Measurements from ENCODE around the gene JPH2.

JPH2 gene

DNA sequence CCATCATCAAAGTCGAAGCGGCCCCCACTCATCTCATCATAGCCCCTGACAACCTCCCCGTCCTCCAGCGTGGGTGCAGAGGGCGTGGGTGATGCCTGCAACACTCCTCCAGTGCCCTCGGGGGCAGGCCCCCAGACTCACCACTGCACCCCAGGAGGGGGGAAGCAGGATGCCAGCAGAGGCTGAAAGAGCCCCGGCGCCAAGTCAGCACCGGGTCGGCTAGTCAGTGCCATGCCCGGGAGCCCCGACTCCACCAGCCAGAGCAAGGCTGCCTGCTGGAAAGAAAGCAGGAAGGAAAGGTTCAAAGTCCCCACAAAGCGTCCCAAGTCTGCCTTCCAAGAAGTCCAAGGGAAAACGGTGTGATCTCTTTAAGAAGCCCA, 324 bp downstream of the JPH2 start:
- FAIRE-seq = no peak

DNA sequence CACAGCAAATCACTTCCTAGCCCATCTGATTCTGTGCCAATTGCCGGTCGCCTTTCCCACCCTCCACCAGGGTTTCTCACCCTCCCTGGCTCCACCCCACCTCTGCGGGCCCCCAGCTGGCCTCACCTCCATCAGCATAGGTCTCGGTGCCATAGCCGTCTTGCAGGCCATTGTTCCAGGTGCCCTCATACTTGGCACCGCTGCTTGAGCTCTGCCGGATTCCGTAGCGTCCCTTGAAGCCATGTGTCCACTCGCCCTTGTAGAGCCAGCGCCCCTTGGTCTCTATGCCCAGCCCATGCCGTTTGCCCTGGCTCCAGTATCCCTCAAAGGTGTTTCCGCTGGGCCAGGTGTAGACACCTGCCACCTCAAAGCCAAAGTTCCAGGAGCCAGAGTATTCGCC, 787 bp downstream of the JPH2 start:
- FAIRE-seq = no peak

DNA sequence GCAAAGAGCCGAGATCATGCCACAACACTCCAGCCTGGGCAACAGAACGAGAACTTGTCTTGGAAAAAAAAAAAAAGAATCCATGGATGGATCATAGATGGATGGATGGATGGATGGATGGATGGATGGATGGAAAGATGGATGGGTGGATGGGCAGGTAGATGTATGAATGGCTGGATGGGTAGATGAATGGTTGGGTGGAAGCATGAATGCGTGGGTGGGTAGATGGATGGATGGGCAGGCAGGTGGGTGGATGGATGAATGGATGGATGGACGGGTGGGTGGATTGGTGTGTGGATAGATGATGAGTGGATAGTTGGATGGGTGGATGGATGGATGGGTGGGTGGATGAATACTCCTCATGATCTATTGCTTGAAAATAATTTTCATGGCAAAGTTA, 1.4 kb downstream of the JPH2 start:
- FAIRE-seq = no peak

DNA sequence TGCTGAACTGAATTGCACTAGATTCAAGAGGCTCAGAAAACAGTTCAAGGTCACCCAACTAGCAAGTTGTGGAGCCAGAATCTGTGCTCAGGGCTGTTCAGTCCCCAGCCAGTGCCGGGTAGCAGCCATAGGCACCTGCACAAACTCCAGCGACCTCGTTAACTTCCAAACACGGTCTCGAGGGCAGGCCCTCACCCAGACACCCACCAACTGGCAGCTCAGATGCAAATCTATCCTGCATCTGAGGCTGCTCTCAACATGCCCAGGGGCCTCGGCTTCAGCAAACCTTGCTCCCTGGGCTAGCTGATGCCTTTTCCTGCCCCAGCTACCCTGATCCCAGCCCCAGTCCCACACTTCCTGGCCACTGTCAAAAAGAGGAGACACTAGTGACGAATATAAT, 3.7 kb downstream of the JPH2 start:
- no peak for FAIRE-seq

DNA sequence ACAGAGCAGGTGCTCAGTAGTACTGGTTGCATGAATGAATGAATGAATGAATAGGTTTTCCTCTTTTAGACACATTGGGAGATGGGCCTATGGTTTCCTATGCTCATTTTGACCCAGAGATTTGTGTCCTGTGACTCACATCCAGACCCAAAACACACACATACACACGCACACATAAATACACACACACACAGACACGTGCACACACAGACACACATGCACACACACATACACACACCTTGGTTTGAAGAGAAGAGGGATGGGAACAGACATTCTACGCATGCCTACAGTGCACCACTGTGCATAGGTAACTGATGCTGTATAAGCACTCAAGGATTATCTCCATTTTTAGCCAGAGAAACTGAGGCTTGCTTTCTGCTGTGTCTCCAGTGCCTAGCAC, 4.1 kb downstream of the JPH2 start:
- FAIRE-seq = no peak

DNA sequence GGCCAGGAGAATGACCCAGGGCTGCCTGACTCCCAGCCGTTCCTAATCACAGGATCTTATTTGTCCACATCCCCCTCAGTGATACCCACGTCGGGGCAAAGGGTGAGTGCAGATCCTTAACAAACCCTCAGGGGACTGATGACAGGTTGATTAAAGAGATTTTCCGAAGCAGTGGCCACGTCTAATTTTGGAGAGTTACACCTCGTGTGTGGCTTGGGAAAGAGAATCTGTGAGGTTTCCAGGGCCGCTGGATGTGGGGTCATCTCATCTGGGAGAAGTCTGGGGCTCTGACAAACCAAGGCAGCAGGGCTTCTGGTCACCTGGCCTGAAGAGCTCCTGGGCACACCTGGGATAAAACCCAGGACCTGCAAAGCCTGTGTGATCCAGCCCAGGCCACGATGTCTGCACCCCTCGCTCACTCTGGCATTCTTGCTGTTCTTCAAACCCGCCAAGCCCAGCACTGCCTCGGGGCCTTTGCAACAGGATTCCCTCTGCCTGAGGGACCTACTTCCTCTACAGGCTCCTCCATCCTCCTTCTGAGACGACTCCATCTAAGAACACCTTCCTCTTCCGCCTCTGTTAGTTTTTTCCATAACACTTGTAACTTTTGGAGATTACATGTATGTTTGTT, 4.7 kb downstream of the JPH2 start:
- FAIRE-seq = no peak

DNA sequence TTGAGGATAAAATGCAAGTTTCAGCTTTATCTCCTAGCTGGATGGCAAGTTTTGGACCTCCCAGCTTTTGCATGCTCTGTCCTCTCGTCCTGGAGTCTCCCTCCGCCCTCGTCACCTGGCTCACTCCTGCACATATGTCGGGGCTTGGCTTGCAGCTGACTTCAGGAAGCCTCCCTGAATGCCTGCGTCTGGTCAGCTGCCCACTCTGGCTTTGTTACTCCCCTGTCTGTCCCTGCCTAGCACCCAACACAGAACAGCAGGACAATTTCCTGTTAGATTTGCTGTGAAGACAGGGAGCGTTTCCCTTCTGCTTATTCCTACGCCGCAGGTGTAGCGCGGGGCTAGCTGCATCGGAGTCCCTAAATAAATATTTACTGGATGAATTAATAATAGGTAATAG, 5.4 kb downstream of the JPH2 start:
- no peak for FAIRE-seq

DNA sequence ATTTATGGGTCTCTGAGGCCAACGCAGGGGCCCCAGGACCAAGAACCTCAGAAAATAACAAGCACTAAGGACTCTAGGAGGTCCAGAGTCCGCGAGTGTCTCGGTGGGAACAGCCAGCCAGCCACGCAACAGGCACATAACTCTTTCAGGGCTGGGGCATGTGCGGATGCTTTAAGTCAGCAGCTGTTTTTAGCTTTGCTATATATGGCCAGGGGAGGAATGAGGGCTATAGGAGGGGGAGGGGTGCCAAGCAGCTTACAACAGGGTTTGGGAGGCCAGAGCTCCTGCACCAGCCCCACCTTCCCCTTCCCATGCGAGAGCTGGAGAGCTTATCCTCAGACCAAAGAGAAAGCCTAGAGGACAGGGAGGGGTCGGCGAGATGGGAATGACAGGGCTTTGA, 6.2 kb downstream of the JPH2 start:
- FAIRE-seq = no peak

DNA sequence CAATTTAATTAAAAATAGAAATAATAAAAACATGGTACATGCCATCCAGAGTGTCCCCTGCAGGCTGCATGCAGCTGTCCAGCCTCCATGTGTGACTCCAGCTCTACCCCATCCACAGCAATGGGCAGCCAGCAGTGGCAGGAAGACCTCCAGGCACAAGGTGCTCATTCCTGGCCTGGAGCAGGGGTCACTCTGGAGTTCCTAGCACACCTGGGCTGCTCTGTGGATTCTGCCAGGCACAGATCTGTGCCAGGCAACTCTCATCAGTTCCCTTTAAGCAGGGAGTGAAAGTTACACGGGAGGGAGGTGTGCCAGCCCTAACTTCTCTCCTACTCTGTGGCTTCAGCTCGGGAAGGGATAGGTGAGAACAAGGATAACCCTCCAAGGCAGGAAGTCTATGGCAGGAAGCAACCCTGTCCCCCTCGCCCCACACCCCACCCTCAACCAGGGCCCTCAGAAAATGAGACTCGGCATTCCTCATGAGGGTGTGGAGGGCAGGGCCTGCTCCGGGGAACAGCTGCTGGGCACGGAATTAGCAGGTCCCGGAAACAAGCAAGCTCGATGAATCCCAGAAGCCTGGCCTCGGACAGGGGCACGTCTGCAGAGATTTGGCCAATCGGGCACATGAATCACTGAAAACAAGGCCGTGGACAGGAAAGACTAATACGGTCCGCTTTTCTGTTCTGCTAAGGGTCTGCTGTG, 10.0 kb downstream of the JPH2 start:
- no peak for FAIRE-seq

DNA sequence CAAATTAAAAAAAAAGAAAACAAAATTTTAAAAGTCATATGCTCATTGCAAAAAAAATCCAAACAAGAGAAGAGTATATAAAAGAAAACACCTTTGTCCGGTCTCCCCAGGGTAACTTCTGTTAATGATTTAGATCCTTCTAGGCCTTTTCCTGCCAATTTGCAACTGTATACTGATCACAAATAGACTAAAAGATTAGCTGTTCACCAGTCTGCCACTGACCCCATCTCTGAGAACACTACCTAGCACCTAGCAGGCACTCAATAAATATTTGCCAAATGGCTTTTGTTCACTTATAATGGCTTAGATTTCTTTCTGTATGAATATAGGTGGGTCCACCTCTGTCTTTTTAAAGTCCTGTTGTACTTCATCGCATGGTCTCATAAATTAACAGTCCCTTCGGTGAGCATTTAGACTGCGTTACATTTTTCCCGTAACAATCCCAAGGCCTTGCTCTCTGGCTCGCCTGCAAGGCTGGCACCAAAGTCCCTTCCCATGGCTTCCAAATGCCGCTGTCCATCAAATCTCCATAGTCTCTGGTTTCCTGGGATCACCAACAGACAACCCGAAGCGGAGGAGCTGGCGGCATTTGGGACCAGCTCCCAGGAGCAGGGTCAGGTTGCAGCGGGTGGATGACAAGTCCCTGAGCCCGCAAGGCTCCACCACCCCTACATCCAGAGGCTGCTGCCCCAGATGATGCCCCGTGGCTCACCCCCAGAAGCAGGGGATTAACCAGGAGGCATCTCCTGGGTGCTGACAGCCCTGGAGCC, 11.8 kb downstream of the JPH2 start:
- FAIRE-seq = no peak

DNA sequence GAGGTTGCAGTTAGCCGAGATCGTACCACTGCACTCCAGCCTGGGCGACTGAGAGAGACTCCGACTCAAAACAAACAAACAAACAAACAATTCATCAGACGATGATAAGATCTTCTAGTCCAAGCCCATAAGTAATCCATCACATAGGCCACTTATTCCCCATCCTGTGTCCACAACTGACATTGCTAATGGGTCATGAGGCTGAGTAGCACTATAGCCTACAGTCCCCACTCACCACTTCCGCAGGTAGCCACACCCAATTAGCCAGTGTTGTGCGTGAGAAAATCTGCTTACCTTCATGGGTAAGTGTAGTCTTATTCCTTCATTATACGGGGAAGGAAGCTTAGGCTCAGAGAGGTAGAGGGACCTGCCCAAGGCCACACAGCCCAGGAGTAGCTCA, 13.1 kb downstream of the JPH2 start:
- FAIRE-seq = no peak

DNA sequence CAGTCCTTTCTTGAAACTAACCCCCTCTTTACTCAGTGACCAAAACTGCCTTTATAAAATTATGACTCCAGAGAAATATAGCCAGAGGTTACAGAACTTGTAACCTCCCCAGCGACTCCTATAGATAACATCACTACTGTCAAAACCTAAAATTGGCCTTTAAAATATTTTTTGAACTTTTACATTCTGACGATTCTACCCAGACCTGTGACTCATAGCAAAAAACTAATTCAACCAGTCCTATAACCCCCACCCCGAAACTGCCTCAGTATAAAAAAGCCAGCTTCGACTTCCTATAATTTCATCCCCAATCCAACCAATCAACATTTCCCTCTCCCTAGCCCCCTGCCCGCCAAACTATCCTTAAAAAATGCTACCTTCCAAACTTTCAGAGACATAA, 13.9 kb downstream of the JPH2 start:
- FAIRE-seq = no peak

DNA sequence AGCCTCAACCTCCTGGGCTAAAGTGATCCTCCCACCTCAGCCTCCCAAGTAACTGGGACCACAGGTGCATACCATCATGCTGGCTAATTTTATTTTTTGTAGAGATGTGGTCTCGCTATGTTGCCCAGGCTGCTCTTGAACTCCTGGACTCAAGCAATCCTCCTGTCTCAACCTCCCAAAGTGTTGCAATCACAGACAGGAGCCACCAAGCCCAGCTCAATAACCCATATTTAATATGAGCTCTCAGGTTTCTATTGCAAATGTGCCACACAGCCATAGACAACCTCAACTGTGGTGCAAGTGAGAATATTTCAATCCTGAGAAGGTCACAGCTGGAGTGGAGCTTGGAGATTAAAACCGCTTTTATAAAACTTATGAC, 14.4 kb downstream of the JPH2 start:
- FAIRE-seq = no peak

DNA sequence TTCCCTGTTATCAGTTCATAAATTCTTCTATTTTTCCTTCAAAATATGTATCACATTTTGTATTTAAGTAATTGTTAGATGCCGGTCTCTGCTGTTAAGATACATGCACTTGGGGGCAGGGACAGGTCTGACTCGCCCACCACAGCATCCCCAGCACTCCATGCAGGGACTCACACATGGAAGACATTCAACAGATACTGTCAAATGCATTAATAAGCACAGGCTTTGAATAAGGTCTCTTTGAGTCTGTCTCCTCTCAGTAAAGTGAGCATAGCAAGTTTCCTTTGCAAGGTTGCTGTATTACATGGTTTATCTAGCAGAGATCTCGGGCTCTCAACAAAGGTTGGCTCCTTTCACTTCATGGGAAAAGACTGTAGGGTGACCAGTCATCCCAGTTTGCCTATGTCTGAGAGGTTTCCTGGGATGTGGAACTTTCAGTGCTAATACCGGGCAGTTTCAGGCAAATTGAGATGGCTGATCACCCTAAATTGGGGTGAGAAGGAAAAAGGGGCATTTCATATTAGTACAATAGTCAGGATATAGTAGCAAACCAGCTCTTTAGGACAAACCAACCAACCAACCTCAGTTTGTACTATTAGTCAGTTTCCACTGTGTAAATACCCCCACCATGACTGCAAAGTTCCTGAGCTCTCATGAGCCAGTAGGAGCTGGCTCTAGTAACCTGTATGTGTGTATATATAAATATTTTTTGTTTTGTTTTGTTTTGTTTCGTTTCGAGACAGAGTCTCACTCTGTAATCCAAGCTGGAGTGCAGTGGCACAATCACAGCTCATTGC, 15.0 kb downstream of the JPH2 start:
- FAIRE-seq = no peak

DNA sequence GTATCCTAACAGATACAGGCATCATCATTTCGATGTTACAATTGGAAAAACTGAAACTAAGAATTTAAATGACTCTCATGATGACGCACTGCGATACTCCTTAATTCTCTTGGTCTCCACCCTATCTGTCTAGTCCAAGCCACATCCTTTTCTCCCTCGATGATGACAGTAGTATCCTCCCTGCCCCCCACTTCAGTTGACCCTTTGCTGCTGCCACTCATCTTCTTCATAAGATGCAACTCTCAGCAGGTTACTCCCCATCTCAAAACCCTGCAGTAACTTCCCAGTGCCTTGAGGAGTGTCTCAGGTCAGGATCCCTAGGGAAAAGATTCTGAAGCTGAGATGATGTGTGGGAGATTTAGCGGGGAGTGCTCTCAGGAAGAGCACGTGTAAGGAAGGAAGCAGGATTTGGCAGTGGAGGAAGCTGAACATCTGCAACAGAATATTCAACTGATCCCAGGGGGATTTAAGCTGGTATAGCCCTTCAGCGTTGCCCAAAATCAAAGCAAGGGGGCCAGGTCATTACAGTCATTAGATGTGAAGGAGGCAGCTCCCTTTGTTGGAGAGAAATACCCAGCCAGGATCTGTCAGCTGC, 16.1 kb downstream of the JPH2 start:
- no peak for FAIRE-seq

DNA sequence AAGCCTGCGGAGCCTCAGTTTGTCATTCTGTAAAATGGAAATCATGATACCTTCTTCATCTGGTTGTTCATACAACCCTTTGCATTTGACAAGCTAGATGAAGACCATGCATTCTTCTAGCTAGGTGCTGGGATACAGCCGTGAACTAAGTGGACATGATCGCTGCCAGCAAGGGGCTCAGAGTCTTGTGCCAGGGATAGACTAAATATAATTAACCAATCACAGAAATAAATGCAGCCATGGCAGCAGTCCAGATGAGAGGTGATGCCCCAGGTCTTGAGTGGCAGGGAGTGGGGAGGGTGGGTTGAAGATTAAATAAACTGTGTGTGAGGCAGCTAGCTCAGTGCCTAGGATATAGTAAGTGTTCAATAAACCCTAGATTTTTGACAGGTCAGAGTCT, 19.3 kb downstream of the JPH2 start:
- FAIRE-seq = no peak

DNA sequence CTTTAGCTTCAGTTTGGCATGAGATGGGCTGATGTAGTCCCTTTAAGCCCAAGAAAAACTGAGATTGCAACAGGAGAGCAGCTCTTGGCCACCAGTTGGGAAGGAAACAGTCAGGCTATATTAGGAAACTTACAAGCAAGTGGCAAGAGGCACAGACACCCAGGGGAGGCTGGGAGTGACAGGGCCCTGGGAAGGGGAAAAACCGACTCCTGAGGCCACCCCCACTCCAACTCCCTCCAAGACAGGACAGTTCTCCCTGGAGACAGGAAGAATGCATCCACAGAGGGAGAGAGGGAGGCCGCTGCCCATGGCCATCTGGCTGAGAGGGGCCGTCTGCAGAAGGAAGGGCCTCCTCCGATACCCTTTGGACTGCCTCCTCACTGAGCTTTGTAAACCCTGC, 20.5 kb downstream of the JPH2 start:
- FAIRE-seq = no peak

DNA sequence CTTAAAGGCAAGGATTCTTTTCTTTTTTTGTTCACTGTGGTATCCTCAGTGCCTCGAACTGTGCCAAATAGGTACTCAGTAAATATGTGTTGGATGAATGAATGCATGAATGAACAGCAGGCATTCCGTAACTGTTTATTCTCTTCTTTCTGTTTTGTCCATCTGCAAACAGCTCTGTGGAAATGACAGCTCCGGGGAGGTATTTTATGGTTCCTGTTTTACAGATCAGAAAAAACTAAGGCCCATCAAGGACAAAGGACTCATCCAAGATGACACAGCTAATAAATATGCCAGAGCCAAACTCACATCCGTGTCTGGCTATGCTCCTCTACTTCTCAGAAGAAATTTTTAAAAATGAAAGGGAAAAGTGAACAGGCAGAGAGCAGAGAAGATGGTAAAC, 21.0 kb downstream of the JPH2 start:
- no peak for FAIRE-seq

DNA sequence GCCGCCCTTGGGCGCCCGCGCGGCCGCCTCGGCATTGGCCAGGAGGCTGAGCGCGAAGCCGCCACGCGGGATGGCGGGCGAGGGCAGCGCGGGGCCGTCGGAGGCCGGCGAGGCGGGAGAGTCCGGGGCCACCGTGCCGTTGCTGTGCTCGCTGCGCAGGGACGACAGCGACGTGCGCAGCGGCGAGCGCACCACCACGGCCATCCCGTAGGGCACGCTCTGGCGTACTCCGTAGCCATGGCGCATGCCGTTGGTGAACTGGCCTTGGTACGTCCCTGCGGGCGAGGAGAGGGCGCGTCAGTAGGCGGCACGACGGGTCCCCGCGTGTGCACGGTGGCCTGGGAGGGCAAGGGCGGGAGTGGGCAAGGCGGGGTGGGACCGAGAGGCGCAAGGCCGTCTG, 26.9 kb downstream of the JPH2 start:
- no peak for FAIRE-seq

DNA sequence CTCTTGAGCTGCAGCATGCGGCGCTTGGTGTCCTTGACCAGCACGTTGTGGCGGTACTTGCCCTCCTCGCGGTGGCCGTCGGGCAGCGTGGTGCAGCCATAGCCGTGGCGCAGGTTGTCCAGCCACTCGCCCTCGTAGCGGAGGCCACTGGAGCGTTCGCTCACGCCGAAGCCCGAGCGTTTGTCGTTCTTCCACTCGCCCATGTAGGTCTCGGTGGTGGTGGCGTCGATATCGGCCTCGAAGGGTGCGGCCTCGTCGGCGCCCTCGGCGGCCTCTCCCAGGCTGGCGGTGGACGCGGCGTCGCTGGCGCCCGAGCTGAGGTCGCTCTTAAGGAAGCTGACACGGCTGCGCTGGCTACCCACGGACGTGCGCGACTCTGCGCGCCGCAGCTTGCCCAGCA, 27.3 kb downstream of the JPH2 start:
- no peak for FAIRE-seq

DNA sequence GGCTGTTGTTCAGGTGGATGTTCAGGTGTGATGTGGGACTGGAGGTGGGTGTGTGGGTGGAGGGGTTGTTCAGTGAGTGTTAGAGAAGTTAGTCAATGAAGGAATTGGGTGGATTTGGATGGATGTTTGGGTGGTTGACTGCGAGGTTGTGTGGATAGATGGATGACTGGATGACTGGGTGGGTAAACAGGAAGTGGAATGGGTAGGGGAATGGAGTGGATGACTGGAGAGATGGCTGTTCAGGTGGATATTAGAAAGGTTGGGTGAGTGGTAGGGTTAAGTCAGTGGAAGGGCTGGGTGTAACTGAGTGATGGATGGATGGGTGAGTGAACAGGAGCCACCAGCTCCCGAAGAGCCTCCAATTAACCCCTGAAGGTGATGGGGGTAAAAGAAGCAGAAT, 27.9 kb downstream of the JPH2 start:
- no peak for FAIRE-seq

DNA sequence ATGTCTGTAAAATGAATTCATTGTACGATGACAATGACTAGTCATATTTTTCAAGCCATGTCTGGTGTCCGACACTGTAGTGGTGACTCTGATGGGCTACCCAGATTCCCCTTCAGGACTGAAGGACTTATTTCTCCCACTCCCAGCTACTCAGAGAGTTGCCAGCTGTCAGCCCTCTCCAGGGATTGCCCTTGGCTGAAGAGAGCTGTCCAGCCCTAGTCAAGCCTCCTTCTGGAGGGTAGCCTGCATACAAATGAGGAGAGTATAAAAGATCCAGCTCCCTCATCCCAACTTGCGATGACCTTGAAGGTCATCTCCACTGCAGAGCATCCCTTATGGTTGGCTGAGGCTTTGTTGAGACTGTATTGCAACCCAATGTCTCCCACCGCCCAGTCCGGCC, 29.9 kb downstream of the JPH2 start:
- FAIRE-seq = no peak

DNA sequence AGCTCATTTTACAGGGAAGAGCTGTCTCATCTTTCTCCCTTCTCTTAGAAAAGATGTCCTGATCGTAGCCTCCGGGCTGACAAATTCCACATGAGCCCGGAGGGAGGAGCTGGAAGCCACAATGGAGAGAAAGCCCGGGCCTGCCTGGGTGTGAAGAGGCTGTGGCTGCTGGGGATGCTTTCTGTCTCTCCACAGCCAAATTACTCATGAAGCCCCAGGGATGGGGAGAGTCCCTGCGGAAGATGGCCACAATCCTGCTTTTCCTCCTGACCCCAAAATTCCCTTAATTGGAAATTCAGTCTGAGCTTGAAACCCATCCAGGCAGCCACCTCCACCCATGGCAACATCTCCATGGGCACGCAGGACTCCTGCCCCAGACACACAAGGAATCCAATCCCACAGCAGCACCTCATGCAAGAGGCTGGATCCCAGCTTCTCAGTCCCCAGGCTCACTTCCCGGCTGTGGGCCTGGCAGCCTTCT, 32.4 kb downstream of the JPH2 start:
- no peak for FAIRE-seq
